Activated CD8-positive, alpha-beta memory T cell treated with anti-CD3 and anti-CD28 coated beads, Interleukin-2, amount 50 U/mL, for 1 hour (primary cell): ENCODE measurements around the gene RNF215.

Source experiments
- DNase-seq: peaks from one replicate; pipeline ENCODE4 v3.0.0-alpha.2; 2020; ENCODE audit errors: extremely low read depth

RNF215 gene

GRCh38 chr22:30332994-30333706, 54.1 kb downstream of the RNF215 start:
- DNase-seq: no peak

DNA sequence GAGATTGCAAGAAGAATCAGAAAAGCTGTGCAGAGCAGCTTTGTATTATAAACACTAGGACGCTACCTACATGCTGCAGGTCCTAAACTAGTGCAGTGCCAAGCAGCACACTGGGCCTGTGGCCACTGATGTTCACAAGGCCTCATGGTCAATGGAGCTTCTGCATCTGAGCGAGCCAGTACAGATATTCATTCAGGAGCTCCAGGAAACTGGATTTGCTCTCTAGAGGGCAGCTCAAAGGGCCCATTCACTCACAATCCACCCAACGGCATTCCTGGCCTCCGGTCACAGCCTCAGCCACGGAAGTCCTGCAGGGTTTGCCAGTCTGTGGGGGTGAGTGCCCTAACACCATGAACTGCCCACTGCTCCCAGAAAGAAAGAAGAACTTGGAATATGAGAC, 54.7 kb downstream of the RNF215 start:
- no peak for DNase-seq
